ENCODE data around the gene RRM1.
"Not testable (repeated sequence)": the region's sequence is repeated elsewhere in the genome, so short reads cannot be mapped to it uniquely, and the experiment has no call there.

The RRM1 gene

GRCh38 chr11:4084406-4085125, 10.0 kb upstream of the RRM1 start:
- DNase-seq: no peak

GRCh38 chr11:4085575-4085974, 9.0 kb upstream of the RRM1 start:
- no peak for DNase-seq

- DNase-seq: no peak
Measured at GRCh38 chr11:4086575-4087353, 7.8 kb upstream of the RRM1 start.

DNA sequence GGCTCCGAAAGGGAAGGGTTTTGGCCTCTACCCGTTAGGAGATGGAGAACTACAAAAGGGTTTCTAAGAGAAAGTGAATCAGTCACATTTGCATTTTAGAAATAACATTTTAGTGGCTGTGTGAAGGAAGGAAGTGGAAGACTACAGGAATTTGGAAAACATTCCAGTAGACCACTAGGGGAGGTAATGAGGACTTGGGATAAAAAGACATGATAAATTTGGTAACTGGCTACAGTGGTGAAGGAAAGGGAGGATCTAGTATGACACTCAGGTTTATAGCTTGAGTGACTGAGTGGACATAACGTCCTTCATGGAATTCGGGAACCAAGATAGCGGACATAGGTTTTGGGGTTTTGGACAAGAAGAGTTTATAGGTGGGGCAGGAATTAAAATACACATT, 7.0 kb upstream of the RRM1 start:
- DNase-seq: no peak

GRCh38 chr11:4090258-4090657, 4.3 kb upstream of the RRM1 start:
- DNase-seq: no peak

- DNase-seq: no peak
Measured at GRCh38 chr11:4092026-4092425, 2.6 kb upstream of the RRM1 start.

- no peak for DNase-seq
Measured at GRCh38 chr11:4093519-4094347, 866 bp upstream of the RRM1 start.

- DNase-seq: no peak
Measured at GRCh38 chr11:4095509-4096230, 1.1 kb downstream of the RRM1 start.

DNA sequence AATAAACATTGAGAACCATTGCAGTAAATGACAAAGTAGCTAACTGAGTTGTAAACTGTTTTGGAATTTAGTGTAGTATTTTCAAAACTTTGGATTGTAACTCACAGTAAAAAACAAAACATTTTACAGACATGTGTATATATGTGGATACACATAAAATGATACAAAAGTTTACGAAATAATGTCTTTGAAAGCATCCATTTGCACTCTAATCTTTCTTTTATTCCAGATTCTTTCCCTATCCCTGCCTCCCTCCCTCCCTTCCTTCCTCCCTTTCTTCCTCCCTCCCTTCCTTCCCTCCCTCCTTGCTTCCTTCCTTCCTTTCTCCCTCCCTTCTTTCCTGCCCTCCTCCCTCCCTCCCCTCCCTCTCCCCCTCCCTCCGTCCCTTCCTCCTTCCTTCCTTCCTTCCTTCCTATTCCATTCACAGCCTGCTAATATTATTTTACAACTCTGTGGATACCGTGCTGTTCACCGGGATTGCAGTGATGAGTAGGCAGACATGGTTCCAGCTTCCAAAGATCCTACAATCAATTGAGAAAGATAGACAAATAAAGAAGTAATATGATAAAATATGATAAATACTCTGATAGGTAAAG, 3.5 kb downstream of the RRM1 start:
- no peak for DNase-seq

GRCh38 chr11:4102711-4103110, 8.1 kb downstream of the RRM1 start:
- no peak for DNase-seq

GRCh38 chr11:4103269-4103668, 8.7 kb downstream of the RRM1 start:
- no peak for DNase-seq

DNA sequence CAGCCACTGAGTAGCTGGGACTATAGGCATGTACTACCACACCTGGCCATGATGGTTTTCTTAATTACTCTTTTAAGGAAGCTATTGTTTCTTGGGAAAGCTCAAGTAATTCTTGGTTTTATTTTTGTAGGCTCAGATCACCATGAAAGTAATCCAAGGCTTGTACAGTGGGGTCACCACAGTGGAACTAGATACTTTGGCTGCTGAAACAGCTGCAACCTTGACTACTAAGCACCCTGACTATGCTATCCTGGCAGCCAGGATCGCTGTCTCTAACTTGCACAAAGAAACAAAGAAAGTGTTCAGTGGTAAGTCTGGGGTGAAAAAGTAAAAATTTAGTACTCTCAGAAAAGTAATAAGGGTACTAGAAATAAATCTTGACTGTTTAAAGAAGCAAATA, 11.3 kb downstream of the RRM1 start:
- DNase-seq: no peak

DNA sequence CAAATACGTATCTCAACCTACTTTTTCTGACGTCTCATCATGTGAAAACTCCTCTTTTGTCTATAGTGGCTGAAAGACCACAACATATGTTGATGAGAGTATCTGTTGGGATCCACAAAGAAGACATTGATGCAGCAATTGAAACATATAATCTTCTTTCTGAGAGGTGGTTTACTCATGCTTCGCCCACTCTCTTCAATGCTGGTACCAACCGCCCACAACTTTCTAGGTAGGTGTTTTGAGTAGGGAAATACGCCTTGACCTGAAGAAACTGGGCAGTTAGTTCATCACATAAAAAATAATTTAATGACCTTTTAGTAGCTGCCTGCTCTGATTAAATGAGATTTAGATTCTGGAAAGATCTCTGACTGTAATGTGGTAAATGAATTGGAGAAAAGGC, 17.2 kb downstream of the RRM1 start:
- DNase-seq: no peak

GRCh38 chr11:4115128-4115527, 20.5 kb downstream of the RRM1 start:
- no peak for DNase-seq

DNA sequence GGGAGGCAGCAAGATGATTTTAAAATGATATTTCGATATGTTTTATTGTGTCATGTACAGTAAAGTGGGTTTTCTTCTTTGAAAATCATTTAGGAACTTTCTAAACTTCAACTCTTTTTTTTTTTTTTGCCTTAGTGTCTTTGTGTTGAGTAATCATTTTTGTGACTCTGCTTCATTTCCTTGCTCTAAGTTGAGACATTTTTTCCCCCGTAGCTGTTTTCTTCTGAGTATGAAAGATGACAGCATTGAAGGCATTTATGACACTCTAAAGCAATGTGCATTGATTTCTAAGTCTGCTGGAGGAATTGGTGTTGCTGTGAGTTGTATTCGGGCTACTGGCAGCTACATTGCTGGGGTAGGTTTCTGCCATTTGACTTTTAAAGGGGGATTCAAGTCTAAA, 23.5 kb downstream of the RRM1 start:
- no peak for DNase-seq

GRCh38 chr11:4123218-4123617, 28.6 kb downstream of the RRM1 start:
- no peak for DNase-seq

DNA sequence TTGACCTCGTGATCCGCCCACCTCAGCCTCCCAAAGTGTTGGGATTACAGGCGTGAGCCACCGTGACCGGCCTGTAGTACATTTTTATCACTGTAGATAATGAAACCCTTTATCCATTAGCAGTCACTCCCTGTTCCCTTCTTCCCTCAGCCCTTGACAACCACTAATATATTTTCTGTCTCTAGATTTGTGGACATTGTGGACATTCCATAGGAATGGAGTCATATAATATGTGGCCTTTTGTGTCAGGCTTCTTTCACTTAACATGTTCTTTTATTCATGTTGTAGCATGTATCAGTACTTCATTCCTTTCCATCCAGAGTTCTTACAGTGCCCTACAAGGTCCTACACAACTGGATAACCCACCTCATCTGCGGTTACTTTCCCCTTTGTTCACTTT, 30.5 kb downstream of the RRM1 start:
- no peak for DNase-seq

GRCh38 chr11:4127357-4127756, 32.8 kb downstream of the RRM1 start:
- no peak for DNase-seq

DNA sequence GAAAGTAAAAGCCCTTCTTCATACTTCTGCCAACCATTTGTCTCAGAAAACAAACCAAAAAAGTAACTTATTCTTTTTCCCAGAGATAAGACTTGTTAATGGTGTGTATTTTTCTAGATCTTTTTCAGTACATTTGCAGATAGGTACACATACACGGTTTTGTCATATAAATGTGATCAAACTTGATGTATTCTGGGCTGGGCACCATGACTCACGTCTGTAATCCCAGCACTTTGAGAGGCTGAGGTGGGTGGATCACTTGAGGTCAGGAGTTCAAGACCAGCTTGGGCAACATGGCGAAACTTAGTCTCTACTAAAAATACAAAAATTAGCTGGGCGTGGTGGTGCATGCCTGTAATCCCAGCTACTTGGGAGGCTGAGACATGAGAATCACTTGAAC, 35.6 kb downstream of the RRM1 start:
- not testable (repeated sequence) for DNase-seq

GRCh38 chr11:4134806-4135205, 40.2 kb downstream of the RRM1 start:
- DNase-seq: no peak

DNA sequence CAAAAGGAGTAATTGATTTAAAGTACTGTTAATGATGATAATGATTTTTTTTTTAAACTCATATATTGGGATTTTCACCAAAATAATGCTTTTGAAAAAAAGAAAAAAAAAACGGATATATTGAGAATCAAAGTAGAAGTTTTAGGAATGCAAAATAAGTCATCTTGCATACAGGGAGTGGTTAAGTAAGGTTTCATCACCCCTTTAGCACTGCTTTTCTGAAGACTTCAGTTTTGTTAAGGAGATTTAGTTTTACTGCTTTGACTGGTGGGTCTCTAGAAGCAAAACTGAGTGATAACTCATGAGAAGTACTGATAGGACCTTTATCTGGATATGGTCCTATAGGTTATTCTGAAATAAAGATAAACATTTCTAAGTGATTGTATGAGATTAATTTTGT, 43.9 kb downstream of the RRM1 start:
- no peak for DNase-seq

GRCh38 chr11:4140067-4140636, 45.6 kb downstream of the RRM1 start:
- no peak for DNase-seq
